Heart right ventricle (tissue), 16 donors: ENCODE data around the gene MYBPC1. TPM values are rescaled to one million over a fixed set of nuclear protein-coding genes. Genes with fewer than 3 reads are reported as not detected.

Experiments
- ATAC-seq, 8 donors: fragments of 200-7000 bp; cut with Tn5 transposase; one replicate each; pipeline ENCODE4 v1.9.1; 2020; ENCODE audit warnings: mild to moderate bottlenecking in 8 of 8, moderate library complexity in 8 of 8, moderate number of reproducible peaks in 1 of 8
- DNase-seq, 2 donors: peaks; one replicate each; pipeline ENCODE4 v3.0.0-alpha.2; 2020
- H3K27ac ChIP-seq, 10 donors: fragments of 200-600 bp; sonication (generic) in 2 of 10; one replicate each; pipeline versions ENCODE4 v1.5.0 to v1.8.0; 2020 to 2022; ENCODE audit warnings: mild to moderate bottlenecking in 3 of 10
- H3K27me3 ChIP-seq, 7 donors: fragments of 200-600 bp; one replicate each; pipeline ENCODE4 v1.8.0; 2021 to 2022; ENCODE audit warnings: mild to moderate bottlenecking in 2 of 7
- H3K36me3 ChIP-seq, 9 donors: fragments of 200-600 bp; sonication (generic) in 1 of 9; one replicate each; pipeline versions ENCODE4 v1.5.0 to v1.8.0; 2020 to 2022; ENCODE audit warnings: mild to moderate bottlenecking in 2 of 9
- H3K4me1 ChIP-seq, 9 donors: fragments of 200-600 bp; sonication (generic) in 1 of 9; one replicate each; pipeline versions ENCODE4 v1.5.0 to v1.8.0; 2020 to 2022; ENCODE audit warnings: mild to moderate bottlenecking in 4 of 9
- H3K4me3 ChIP-seq, 10 donors: fragments of 200-600 bp; sonication (generic) in 2 of 10; one replicate each; pipeline versions ENCODE4 v1.5.0 to v1.8.0; 2020 to 2022; ENCODE audit warnings: mild to moderate bottlenecking in 7 of 10, moderate library complexity in 2 of 10
- H3K9me3 ChIP-seq, 11 donors: fragments of 200-600 bp in 10 of 11; sonication (generic) in 2 of 11; one replicate each; pipeline versions ENCODE4 v1.5.0 to v1.8.0; 2013 to 2022; ENCODE audit warnings: mild to moderate bottlenecking in 2 of 11, control low read depth in 1 of 11, moderate library complexity in 1 of 11
- WGBS, 2 donors: extraction: QIAGEN DNeasy Blood & Tissue Kit; methylation state at CpG; one replicate each; pipeline ENCODE4 v1.1.7; 2013; ENCODE audit warnings: inconsistent platforms in 1 of 2; 5-methylcytosine and 5-hydroxymethylcytosine counted together
- intact Hi-C, 10 donors: fragments of 100-400 bp; cut with DNase I; formaldehyde crosslinking; loops; one replicate each; pipeline versions ENCODE4 v1.11.1 to v1.14.2; 2022
- polyA plus RNA-seq, 2 donors: library from polyadenylated mRNA; stranded (reverse); fragments of 200-250 nt; gene quantifications; one replicate each; pipeline ENCODE4 v1.2.3, GENCODE V29; 2013
- total RNA-seq, 10 donors: library from RNA; stranded (reverse); fragmentation: NEBNext Ultra II Directional in 3 of 10; extraction: Animal tissue kit (Norgen Biotek cat#: 25700) in 3 of 10; gene quantifications; one replicate each; pipeline versions ENCODE4 v1.2.1 to v1.2.4, GENCODE V29; 2021 to 2023
- TF ChIP-seq, protein P1 (sequence below), 9 donors: fragments of 200-600 bp; sonication (generic) in 2 of 9; IDR thresholded peaks; one replicate each; pipeline versions ENCODE4 v1.5.0 to v1.8.0; 2021 to 2022; ENCODE audit warnings: antibody characterized with exemption in 9 of 9, mild to moderate bottlenecking in 5 of 9, moderate library complexity in 1 of 9
- donor health status: Arrhythmogenic right ventricular cardiomyopathy.
- donor health status: ischemic (EF 13 %, LVEDD 7.1; RV severe dilation, severe dysfunction).
- donor health status: healthy with polysubstance abuse.
- donor health status: DM: no; HTN: yes; CAD: no.
- donor health status: DM: no; HTN: no; CAD: no.
- donor health status: ischemic (EF 25% LVEDD 6.9; RV normal size, moderate dysfunction).
- donor health status: ischemic (EF 25% LVEDD 5.7; RV mildly dilated, moderate dysfunction).
- donor health status: healthy.
- donor health status: DM: yes; HTN: yes; CAD: no.
- donor health status: Ischemic cardiomyopathy.
- donor health status: ischemic (EF 35%, LVEDD 5.7; RV mildly dilated, moderate dysfunction).
- donor health status: nonischemic (EF 11% LVEDD 7.7; RV severe dilation, severe dysfunction).
- donor health status: DM: yes; HTN: yes; CAD: no.
- donor health status: PGD.
- donor health status: ischemic (EF 29% LVEDD 5.4; RV normal size, mild dysfunction).
- donor health status: nonischemic (EF 23%, LVEDD 6.1; RV moderate dilation, normal function).

Gene MYBPC1
- total and polyA plus RNA-seq, 12 donors: 0.17 to 6.4 (median 1.7) TPM

DNA sequence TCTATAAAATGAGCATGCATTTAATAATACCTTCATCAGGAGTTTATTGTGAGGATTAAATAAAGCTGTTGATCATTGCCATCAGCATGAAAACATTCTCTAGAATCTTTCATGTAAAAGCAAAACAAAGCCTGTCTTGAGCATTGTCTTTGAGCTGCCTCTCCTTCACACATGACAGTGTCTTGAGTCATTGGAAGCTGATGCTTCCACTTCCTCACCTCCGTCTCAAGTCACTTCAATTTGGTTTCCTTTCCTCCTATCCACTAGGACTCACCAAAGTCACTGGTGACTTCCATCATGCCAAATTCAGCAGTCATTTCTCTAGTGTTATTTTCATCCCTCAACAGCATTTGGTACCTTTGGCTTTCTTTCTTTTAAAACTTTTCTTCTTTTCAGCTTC, 31.6 kb upstream of the MYBPC1 start:
- intact Hi-C loops: loop anchor here in 1 of 10 donors (10.0 kb wide), 1 partner anchor 192 kb away; no protein-coding TSS in a partner anchor
- peaks cover 0 to 9% (median 0%) of the 10 kb centered on the region in 11 donors for H3K9me3 ChIP-seq
- peaks cover 0 to 3% (median 0%) of the 10 kb centered on the region in 9 donors for H3K4me1 ChIP-seq
- H3K27me3 ChIP-seq: peaks cover 0 to 20% (median 3%) of the 10 kb centered on the region in 7 donors
- no peak for DNase-seq
- WGBS, 2 donors: 54 to 78% methylated on average over 1 of the region's 1 CpG
- no peak for ATAC-seq
- no peaks in the 10 kb centered on the region for H3K36me3 ChIP-seq
- no peak overlapping the region for H3K27ac ChIP-seq
- H3K4me3 ChIP-seq: no peak overlapping the region
- TF ChIP-seq, protein P1, sequence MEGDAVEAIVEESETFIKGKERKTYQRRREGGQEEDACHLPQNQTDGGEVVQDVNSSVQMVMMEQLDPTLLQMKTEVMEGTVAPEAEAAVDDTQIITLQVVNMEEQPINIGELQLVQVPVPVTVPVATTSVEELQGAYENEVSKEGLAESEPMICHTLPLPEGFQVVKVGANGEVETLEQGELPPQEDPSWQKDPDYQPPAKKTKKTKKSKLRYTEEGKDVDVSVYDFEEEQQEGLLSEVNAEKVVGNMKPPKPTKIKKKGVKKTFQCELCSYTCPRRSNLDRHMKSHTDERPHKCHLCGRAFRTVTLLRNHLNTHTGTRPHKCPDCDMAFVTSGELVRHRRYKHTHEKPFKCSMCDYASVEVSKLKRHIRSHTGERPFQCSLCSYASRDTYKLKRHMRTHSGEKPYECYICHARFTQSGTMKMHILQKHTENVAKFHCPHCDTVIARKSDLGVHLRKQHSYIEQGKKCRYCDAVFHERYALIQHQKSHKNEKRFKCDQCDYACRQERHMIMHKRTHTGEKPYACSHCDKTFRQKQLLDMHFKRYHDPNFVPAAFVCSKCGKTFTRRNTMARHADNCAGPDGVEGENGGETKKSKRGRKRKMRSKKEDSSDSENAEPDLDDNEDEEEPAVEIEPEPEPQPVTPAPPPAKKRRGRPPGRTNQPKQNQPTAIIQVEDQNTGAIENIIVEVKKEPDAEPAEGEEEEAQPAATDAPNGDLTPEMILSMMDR (IDR thresholded peaks at IDR 0.05): no peak

DNA sequence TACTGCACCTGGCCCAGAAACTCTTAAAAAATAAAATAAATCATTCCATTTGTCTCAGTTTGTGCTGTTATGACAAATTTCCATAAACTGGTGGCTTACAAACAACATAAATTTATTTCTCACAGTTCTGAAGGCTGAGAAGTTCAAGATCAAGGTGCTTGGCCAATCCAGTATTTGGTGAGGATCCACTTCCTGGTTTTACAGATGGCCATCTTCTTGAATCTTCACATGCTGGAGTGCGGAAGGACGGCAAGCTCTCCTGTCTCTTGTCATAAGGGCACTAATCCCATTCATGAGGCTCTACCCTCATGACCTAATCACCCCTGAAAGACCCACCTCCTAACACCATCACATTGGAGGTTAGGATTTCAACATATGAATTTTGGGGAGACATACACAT, 29.9 kb upstream of the MYBPC1 start:
- Histone ChIP-seq H3K9me3 (peaks cover 0 to 2% (median 0%) of the 10 kb centered on the region in 11 donors), H3K4me1 (peaks cover 0 to 6% (median 0%) of the 10 kb centered on the region in 9 donors), H3K27me3 (peaks cover 0 to 27% (median 8%) of the 10 kb centered on the region in 7 donors), H3K36me3 (no peaks in the 10 kb centered on the region), H3K27ac (no peak overlapping the region), H3K4me3 (no peak overlapping the region)
- 5 to 23% methylated on average over 2 of the region's 2 CpGs for WGBS, 2 donors
- intact Hi-C loops: loop anchor here in 1 of 10 donors (10.0 kb wide), 1 partner anchor 190 kb away; no protein-coding TSS in a partner anchor
- TF ChIP-seq, protein P1 (IDR thresholded peaks at IDR 0.05): no peak
- no peak for ATAC-seq
- no peak for DNase-seq

DNA sequence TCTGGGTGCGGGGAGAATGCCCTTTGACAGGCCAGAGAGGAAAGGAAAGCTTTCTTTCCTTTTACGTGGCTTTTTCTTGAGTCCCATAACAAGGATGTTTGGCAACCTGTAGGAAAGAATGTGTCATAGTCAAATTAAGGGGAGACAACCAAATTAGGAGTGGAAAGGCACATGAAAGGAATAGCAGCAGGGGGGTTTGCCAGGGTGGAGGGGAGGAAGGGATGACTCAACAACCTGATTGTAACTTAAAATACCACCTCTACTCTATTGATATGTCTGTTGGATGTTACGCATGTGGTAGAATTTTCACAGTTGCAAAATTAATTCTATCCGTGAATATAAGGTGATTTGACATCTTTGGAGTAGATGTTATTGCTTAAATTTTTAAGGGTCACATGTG, 28.5 kb upstream of the MYBPC1 start:
- Histone ChIP-seq H3K4me3 (no peak overlapping the region), H3K9me3 (no peaks in the 10 kb centered on the region), H3K27me3 (peaks cover 0 to 30% (median 9%) of the 10 kb centered on the region in 7 donors), H3K36me3 (no peaks in the 10 kb centered on the region), H3K4me1 (peaks cover 0 to 6% (median 0%) of the 10 kb centered on the region in 9 donors), H3K27ac (no peak overlapping the region)
- intact Hi-C loops: loop anchor here in 1 of 10 donors (10.0 kb wide), 1 partner anchor 188 kb away; no protein-coding TSS in a partner anchor
- 36 to 37% methylated on average over 4 of the region's 4 CpGs for WGBS, 2 donors
- DNase-seq: no peak
- TF ChIP-seq, protein P1 (IDR thresholded peaks at IDR 0.05): no peak
- ATAC-seq: no peak

GRCh38 chr12:101567918-101568317, 26.9 kb upstream of the MYBPC1 start:
- peaks cover 0 to 40% (median 9%) of the 10 kb centered on the region in 7 donors for H3K27me3 ChIP-seq
- intact Hi-C loops: loop anchor here in 1 of 10 donors (10.0 kb wide), 1 partner anchor 187 kb away; no protein-coding TSS in a partner anchor

More at GRCh38 chr12:101567918-101568317, 26.9 kb upstream of the MYBPC1 start:
- H3K4me3 ChIP-seq: no peak overlapping the region
- DNase-seq (no peak), ATAC-seq (peak in 1 of 8 donors; percentile 67)
- no peak overlapping the region for H3K27ac ChIP-seq
- TF ChIP-seq, protein P1 (IDR thresholded peaks at IDR 0.05): no peak
- WGBS, 2 donors: 32 to 46% methylated on average over 4 of the region's 4 CpGs
- no peaks in the 10 kb centered on the region for H3K36me3 ChIP-seq
- H3K9me3 ChIP-seq: no peaks in the 10 kb centered on the region
- peaks cover 0 to 6% (median 0%) of the 10 kb centered on the region in 9 donors for H3K4me1 ChIP-seq
